GM20000 (cell line): ENCODE results near the gene KREMEN2.
A peak's percentile ranks its signal among the peaks of the same experiment; 100 is the strongest.

Experiments used
- DNase-seq: peaks from one replicate; pipeline ENCODE4 v3.0.0; 2012; ENCODE audit warnings: low spot score
- CTCF ChIP-seq: IDR thresholded peaks from 2 replicates; pipeline ENCODE4 v1.5.1; 2012; ENCODE audit warnings: mild to moderate bottlenecking, control low read depth; ENCODE audit errors: extremely low read depth, missing control alignments

Gene KREMEN2

GRCh38 chr16:3001316-3001715, 37.2 kb downstream of the KREMEN2 start:
- DNase-seq = no peak
- TF ChIP-seq CTCF = no peak

DNA sequence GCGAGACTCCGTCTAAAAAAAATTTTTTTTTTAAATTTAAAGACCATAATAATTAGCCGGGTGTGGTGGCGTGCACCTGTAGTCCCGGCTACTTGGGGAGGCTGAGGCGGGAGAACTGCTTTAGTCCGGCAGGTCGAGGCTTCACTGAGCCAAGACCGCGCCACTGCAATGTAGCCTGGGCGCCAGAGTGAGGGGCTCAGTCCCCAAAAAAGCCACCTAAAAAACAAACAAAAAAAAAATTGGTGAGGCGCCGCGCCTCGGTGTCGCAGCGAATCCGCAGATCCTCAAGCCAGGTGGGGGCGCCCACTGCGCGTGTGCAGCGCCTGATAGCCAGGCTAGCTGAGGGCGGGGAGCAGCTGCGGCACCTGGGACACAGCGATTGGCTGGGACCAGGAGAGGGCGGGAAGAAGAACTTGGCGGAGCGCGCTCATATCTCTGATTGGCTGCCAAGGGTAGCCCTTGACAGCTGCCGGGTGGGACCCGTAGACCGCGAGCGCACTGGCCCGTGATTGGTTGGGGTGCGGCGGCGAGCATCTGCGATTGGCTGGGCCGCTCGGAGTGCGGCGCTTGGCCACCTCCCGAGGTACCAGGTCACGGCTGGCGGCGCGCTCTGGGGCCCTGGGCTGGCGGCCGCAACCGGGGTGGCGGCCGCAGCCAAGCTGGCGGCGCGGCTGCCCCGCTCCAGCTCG, 39.7 kb downstream of the KREMEN2 start:
- peak; percentile 99 for DNase-seq
- peak; percentile 61 for TF ChIP-seq CTCF

DNA sequence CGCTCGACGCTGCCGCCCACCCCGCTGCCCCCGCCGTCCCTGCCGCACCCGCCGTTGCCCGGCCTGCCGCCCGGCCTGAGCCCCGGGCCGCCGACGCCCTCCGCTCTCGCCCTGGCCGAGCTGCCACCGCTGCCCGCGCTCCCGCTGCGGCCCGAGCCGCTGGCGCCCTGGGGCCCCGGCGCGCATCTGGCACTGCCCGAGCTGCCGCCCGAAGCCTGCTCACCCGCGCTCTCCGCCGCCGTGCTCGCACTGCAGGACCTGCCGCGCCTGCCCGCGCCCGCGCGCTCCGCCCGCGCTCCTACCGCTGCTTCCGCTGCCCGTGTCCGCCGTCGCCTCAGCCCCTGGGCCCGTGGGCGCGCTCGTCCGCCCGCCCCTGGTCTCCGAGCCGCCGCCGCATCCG, 40.2 kb downstream of the KREMEN2 start:
- TF ChIP-seq CTCF = no peak
- no peak for DNase-seq

DNA sequence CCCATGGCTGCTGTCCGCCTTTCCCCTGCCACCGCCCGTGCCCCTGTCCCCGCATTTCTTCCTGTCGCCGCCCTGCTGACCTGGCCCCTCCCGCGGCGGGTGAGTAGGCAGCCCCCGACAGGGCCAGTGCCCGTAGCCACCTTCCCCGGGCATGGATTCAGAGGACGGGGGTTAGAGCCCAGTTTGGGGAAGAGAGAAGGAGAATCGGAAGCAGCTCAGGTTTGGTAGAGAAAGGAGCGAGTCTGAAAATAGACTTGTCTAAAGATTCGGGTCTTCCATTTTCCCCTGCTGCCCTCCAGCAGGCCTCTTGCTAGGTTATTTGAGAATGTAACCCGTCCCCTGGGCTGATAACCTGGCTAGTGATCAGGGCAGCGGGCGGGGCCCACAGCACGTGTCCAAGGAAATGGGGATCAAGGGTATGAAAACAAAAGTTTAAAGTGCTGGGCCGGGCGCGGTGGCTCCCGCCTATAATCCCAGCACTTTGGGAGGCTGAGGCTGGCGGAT, 40.8 kb downstream of the KREMEN2 start:
- no peak for TF ChIP-seq CTCF
- DNase-seq = no peak

DNA sequence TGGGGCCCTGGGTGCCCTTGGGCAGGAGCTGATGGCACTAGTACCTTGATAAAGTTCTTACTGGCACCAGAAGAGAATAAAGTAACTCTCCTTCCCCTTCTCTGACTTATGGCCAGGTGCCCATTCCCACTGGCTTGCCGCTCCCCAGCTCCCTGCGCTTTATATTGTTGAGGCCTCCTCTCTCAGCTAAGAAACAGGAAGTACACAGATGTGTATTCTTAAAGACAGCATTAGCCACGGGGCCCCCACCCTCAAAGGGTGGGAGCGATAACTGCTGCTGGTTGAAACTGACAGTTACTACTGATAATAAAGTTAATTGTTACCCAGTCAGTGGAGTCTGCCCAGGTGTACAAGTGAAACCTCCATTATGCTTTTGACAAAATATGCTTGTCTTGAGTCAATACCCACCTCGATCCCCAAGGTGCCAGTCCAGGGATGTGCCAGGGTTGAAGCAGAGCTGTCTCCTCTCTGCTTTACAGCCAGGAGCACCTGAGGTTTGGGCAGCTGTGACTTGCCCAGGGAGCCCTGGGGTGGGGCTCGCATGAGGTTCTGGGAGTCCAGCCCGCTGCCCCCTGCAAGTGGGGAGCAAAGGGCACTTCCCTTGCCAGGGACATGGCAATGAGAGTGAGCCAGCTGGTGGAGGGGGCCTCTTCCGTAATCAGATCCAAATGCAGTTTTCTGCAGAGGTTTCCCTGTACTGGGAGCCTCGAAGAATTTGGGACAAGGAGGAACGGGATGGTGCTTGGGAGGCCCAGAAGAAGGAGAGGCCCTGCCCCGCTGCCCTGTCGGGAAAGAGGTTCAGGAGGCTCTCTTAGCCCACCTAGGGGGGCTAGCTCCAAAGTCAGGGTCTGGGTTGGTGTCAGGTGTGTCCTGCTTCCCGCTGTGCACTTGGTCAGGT, 43.2 kb downstream of the KREMEN2 start:
- peak; percentile 59 for DNase-seq
- TF ChIP-seq CTCF = no peak

DNA sequence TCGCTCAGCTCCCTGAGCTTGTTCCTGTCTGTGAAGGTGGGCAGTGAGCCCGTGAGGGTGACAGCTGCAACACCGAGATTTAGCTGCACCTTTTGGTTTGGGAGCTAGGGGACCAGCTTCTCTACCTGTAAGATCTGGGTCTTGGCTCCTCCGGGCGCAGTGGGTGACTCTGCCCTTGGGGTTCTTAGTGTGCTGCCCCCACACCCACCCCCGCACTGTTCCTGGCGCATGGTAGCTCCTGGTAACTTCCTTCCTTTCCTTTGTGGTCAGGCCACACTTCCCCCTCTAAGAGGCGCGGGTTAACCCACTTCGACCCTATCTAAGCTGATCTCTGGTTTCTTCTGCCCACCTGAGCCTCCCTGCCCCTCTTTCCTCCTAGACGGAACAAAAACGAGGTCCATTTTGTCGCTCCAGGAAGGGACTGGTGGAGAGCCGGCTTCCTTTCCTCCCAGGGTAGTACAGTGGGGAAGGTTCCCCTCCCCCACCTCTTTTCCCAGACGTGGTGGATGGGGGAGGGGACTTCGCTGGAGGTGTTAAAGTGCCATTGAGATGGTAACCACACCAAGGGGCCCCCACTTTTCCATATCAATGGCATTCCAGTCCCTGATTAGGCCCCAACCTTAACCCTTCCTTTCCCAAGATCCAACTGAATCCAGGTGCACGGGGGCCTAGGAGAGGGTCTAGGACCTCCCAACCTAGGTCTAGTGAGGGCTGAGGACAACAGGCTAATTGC, 44.0 kb downstream of the KREMEN2 start:
- no peak for TF ChIP-seq CTCF
- no peak for DNase-seq
